Osteocyte (in vitro differentiated cells): ENCODE results near the gene RALBP1. TPM values are rescaled to one million over a fixed set of nuclear protein-coding genes. Genes with fewer than 3 reads are reported as not detected.
A peak's percentile ranks its signal among the peaks of the same experiment; 100 is the strongest.
"Not testable (repeated sequence)": the region's sequence is repeated elsewhere in the genome, so short reads cannot be mapped to it uniquely, and the experiment has no call there.

Experiments used
- DNase-seq: peaks from one replicate; pipeline ENCODE4 v3.0.0; 2021; ENCODE audit warnings: mixed read lengths; ENCODE audit not compliant: unreplicated experiment; ENCODE audit errors: extremely low spot score
- H3K27ac Mint-ChIP-seq: one replicate; pipeline ENCODE4 v1.8.0; 2021; ENCODE audit warnings: mild to moderate bottlenecking, mixed read lengths; ENCODE audit not compliant: unreplicated experiment
- H3K27me3 Mint-ChIP-seq: one replicate; pipeline ENCODE4 v1.8.0; 2021; ENCODE audit warnings: mixed read lengths; ENCODE audit not compliant: unreplicated experiment
- H3K36me3 Mint-ChIP-seq: one replicate; pipeline ENCODE4 v1.8.0; 2021; ENCODE audit warnings: mixed read lengths; ENCODE audit not compliant: unreplicated experiment
- H3K4me1 Mint-ChIP-seq: one replicate; pipeline ENCODE4 v1.8.0; 2021; ENCODE audit warnings: mixed read lengths; ENCODE audit not compliant: unreplicated experiment
- H3K4me3 Mint-ChIP-seq: one replicate; pipeline ENCODE4 v1.8.0; 2021; ENCODE audit warnings: mild to moderate bottlenecking, moderate library complexity, mixed read lengths; ENCODE audit not compliant: unreplicated experiment
- H3K9me3 Mint-ChIP-seq: one replicate; pipeline ENCODE4 v1.8.0; 2021; ENCODE audit warnings: mixed read lengths; ENCODE audit not compliant: unreplicated experiment
- CTCF ChIP-seq: fragments of 200-600 bp; sonication (generic); IDR thresholded peaks from 2 replicates; pipeline ENCODE4 v1.5.0; 2021; ENCODE audit warnings: antibody characterized with exemption, mild to moderate bottlenecking, moderate library complexity
- long read RNA-seq: library from polyadenylated mRNA; unstranded; transcript quantifications from one replicate; pipeline ENCODE4 v2.0.0, GENCODE V29; 2021
- total RNA-seq: library from RNA; stranded (reverse); gene quantifications from 2 replicates; pipeline ENCODE4 v1.2.1, GENCODE V29; 2021

Gene RALBP1
- total RNA-seq: 48.3 and 50.9 TPM in 2 replicates
- long read RNA-seq, full-length matches to known transcripts: 2 of 32 reads
- long read RNA-seq, partial matches to known transcripts: 30 of 32 reads
- long read RNA-seq, other reads (novel, unspliced or antisense): 0 of 32 reads

GRCh38 chr18:9474983-9475642 is at the start of gene RALBP1:
Gene RALBP1, plus strand, starts transcription at chr18:9475513. Its CDS starts 37,533 bp downstream, at chr18:9513046.
- peak; percentile 100 for DNase-seq
- peaks cover 2% of the 10 kb centered on the region for H3K9me3 Mint-ChIP-seq
- H3K4me3 Mint-ChIP-seq: peak within 1 kb of the TSS; percentile 86
- H3K4me1 Mint-ChIP-seq: peaks cover 26% of the 10 kb centered on the region
- H3K27me3 Mint-ChIP-seq: peaks cover 7% of the 10 kb centered on the region
- H3K27ac Mint-ChIP-seq: peak within 1 kb of the TSS; percentile 94
- peaks cover 8% of the 10 kb centered on the region for H3K36me3 Mint-ChIP-seq
- TF ChIP-seq CTCF: peak; percentile 44

- peak; percentile 57 for DNase-seq
- Mint-ChIP-seq H3K4me1 (peaks cover 5% of the 10 kb centered on the region), H3K4me3 (no peak overlapping the region), H3K9me3 (no peaks in the 10 kb centered on the region), H3K27me3 (no peaks in the 10 kb centered on the region), H3K27ac (no peak overlapping the region), H3K36me3 (no peaks in the 10 kb centered on the region)
- TF ChIP-seq CTCF: no peak
Observed at GRCh38 chr18:9426753-9427152, 48.6 kb upstream of the RALBP1 start.

- no peak for TF ChIP-seq CTCF
- Mint-ChIP-seq H3K4me3 (no peak overlapping the region), H3K9me3 (no peaks in the 10 kb centered on the region), H3K27me3 (no peaks in the 10 kb centered on the region), H3K4me1 (peaks cover 5% of the 10 kb centered on the region), H3K36me3 (no peaks in the 10 kb centered on the region), H3K27ac (no peak overlapping the region)
- peak; percentile 79 for DNase-seq
Observed at GRCh38 chr18:9428301-9428706, 47.0 kb upstream of the RALBP1 start.

- peak; percentile 42 for DNase-seq
- H3K27me3 Mint-ChIP-seq: no peaks in the 10 kb centered on the region
- peaks cover 12% of the 10 kb centered on the region for H3K4me1 Mint-ChIP-seq
- H3K27ac Mint-ChIP-seq: no peak overlapping the region
- no peaks in the 10 kb centered on the region for H3K36me3 Mint-ChIP-seq
- no peak for TF ChIP-seq CTCF
- H3K4me3 Mint-ChIP-seq: no peak overlapping the region
- H3K9me3 Mint-ChIP-seq: no peaks in the 10 kb centered on the region
Observed at GRCh38 chr18:9428862-9429661, 46.3 kb upstream of the RALBP1 start.

- no peak for TF ChIP-seq CTCF
- Mint-ChIP-seq H3K36me3 (no peaks in the 10 kb centered on the region), H3K27ac (no peak overlapping the region), H3K4me1 (peaks cover 13% of the 10 kb centered on the region), H3K9me3 (no peaks in the 10 kb centered on the region), H3K27me3 (no peaks in the 10 kb centered on the region), H3K4me3 (no peak overlapping the region)
- no peak for DNase-seq
Observed at GRCh38 chr18:9429662-9429993, 45.7 kb upstream of the RALBP1 start.

GRCh38 chr18:9430315-9430714 is 45.0 kb upstream of the RALBP1 start:
- not testable (repeated sequence) for H3K36me3 Mint-ChIP-seq, H3K27ac Mint-ChIP-seq, H3K4me3 Mint-ChIP-seq, H3K27me3 Mint-ChIP-seq, H3K9me3 Mint-ChIP-seq
- peak; percentile 8 for DNase-seq
- H3K4me1 Mint-ChIP-seq: peaks cover 13% of the 10 kb centered on the region
